GM18870 (cell line): Measurements from ENCODE around the gene UBXN11.

Experiments
- ATAC-seq: cut with Tn5 transposase; IDR thresholded peaks from one replicate; pipeline ENCODE4 v1.9.1; 2021; ENCODE audit warnings: moderate library complexity; ENCODE audit not compliant: unreplicated experiment

Gene UBXN11

DNA sequence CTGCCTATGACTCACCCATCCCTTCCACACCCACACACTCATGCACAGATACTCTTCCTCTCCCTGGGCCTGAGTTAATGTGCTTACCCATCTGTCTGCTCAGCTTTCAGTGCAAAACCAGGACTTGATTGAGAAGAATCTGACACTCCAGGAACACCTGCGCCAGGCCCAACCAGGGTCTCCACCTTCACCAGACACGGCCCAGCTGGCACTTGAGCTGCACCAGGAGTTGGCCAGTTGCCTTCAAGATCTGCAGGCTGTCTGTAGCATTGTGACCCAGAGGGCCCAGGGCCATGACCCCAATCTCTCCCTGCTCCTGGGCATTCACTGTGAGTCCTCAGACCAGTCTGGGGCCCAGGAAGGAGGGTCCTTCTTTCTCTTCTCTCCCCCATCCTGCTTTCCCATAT is 30.0 kb downstream of the UBXN11 start:
- no peak for ATAC-seq

GRCh38 chr1:26275580-26276431 is 30.6 kb downstream of the UBXN11 start:
- no peak for ATAC-seq

- no peak for ATAC-seq
These were observed 31.5 kb downstream of the UBXN11 start for GRCh38 chr1:26274801-26275425.

GRCh38 chr1:26269198-26269550 is 37.3 kb downstream of the UBXN11 start:
- ATAC-seq, result no peak

GRCh38 chr1:26268290-26269197 is 37.9 kb downstream of the UBXN11 start:
- ATAC-seq, result no peak

DNA sequence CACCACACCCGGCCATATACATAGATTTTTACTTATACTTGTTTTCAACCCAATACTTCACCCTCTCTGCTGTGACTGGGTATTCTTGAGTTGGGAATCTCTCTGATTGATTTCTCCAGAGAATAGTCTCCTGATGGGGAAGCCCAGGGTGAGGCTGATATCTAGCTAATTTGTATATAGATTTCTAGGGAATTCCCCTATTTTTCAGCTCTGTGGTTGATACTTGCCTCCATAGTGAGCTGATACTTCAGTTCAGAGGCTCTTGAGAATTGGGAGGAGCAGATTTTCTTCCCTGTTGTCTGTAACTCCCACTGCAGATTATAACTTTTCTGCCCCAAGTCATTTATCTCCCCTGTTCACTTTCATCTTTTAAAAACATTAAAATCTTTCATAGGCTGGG is 41.0 kb downstream of the UBXN11 start:
- ATAC-seq, result no peak

- no peak for ATAC-seq
These were observed 43.2 kb downstream of the UBXN11 start for GRCh38 chr1:26263212-26263611.

GRCh38 chr1:26259578-26259977 is 46.9 kb downstream of the UBXN11 start:
- ATAC-seq, result no peak

DNA sequence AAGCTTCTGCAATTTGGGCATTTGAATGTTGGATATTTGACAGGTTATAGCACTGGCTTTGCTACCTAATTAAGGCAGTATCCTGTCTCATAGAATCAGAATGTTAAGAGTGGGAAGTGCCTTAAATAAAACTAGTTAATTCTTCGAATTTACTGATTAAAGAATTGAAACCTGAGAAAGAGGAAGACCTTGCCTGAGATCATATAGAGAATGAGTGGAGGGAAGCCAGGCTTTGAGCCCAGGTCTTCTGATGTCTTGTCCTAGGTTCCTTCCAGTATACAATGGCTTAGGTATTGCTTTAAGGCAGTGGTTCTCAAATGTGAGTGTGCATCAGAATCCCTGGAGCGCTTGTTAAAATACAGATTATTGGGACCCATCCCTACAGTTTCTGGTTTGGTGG is 47.4 kb downstream of the UBXN11 start:
- no peak for ATAC-seq

DNA sequence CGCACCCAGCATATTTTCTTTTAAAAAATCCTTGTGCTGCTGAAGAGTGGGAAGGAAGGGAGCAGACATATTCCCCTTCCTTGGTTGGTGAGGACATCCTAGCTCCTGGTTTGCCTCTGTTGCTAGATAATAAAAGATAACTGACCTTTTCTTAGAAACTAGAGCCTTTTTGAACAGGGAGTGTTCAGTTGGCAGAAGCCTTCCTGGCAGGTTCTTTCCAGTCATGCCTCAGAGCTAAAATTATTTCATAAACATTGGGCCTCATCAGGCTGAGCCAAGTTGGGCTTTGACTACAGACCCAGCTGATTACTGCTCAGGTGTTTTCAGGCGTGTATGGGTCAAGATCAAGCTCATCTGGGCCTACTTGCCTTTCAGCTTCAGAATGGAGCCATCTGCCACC is 49.2 kb downstream of the UBXN11 start:
- ATAC-seq, result no peak

- ATAC-seq, result no peak
These were observed 52.0 kb downstream of the UBXN11 start for GRCh38 chr1:26254404-26254803.

DNA sequence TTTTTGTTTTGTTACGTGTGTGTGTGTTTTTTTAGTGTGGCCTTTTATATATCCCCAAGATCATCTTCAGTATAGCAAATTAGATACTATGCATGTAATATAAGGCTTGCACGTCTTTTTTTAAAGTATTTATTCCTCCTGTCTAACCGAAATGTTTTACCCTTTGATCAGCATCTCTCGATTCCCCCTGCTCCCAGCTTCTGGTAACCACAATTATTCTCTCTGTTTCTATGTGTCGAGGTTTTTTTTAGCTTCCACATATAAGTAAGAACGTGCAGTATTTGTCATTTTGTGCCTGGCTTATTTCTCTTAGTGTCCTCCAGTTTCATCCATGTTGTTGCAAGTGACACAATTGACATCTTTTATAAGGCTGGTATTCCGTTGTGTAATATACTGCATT is 53.7 kb downstream of the UBXN11 start:
- ATAC-seq, result no peak

- ATAC-seq, result no peak
These were observed 66.5 kb downstream of the UBXN11 start for GRCh38 chr1:26239936-26240335.

- ATAC-seq, result no peak
These were observed 69.0 kb downstream of the UBXN11 start for GRCh38 chr1:26237230-26237966.

DNA sequence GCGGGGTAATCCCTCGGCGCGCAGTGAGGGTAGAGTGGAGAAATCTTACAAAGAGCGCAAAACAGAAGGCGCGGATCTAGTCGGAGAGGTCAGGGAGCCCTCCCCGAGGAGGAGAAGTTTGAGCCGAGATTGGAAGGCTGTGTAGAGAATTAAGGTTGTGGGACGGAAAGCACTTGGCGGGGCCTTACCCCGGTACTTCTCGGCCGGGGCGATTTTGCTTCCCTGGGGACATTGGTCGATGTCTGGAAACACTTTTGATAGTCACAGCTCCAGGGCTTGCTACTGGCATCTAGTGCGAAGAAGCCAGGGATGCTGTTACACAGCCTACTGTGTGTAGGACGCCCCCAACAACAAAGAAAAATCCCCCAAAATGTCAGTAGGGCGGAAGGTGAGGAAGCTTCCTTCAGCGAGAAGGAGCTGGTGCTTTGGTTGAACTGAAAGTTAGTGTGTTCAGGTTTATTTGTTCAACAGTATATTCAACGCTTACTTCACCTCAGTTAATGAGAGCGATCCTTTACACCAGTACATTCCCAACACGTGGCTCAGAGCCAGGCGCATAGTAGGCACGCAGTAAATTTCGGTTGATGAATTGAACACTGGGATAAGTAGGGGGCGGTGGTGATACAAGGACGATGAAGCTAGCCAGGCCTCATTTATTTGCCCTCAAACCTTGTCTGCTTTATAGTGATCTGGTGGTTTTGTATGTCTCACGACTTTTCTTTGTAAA is 71.6 kb downstream of the UBXN11 start:
- no peak for ATAC-seq

DNA sequence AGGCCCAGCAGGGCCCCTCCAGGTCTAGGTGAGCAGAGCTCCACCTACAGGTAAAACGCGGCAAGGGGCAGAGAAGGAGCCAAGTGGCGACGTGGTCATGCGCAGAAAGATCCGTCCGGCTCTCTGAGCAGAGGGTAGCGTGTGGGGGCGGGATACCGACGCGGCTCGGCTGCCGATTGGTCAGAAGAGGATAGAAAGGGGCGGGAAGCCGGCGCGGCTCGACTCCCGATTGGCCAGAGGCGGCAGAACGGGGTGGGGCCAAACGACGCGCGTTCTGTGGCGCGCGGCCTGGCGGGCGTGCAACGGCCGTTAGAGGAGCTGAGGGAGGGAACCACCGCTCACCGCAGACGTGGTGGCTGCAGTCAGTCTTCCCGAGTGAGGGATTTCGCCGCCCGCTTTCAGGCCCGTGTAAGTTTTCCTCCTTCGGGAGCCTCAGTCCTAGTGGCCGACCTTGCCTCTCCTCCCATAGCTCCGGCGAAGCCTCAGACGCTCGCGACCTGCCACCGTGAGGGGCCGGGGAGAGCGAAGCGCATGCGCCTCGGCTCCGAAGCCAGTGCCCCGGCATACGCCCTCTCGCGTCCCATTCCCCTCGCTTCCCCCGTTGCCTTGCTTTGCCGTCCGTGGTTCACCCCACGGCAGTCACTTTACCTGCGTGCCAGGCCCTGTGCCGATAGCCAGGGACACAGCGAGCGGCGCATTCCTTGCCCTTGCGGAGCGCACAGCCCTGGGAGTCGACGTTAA is 72.4 kb downstream of the UBXN11 start, which contains the start of gene CEP85:
Gene CEP85 (plus strand): TSS at position 298 of the 741 bp plus-strand sequence. CDS start 5,584 bp downstream, outside the sequence.
- ATAC-seq, result peak; percentile 76
